ENCODE measurements around the gene P2RX7. TPM values are rescaled to one million over a fixed set of nuclear protein-coding genes. Genes with fewer than 3 reads are reported as not detected.

P2RX7 gene
- polyA plus RNA-seq, 2 of the 4 experiments (the other 2 are of a cell fraction), result 0.03 TPM; not detected in 1

GRCh38 chr12:121085069-121085468 is 47.6 kb upstream of the P2RX7 start (continued):
- TF ChIP-seq REST (IDR thresholded peaks at IDR 0.05) (no peak), HOXA7 (CRISPR knock-in tag; IDR thresholded peaks at IDR 0.05) (no peak)

GRCh38 chr12:121085506-121086353 is 46.9 kb upstream of the P2RX7 start:
- DNase-seq (ENCODE audit: low read depth in 1 of 2, low spot score in 1 of 2) (no peak), FAIRE-seq (no peak), ATAC-seq (no peak)
- TF ChIP-seq PBX3 (IDR thresholded peaks at IDR 0.05) (no peak), TFCP2L1 (CRISPR knock-in tag; IDR thresholded peaks at IDR 0.05) (no peak), BCL3 (IDR thresholded peaks at IDR 0.05) (no peak)
- Histone ChIP-seq H3K4me3 (no peak overlapping the region), H3K4me2 (no peak overlapping the region), H3K4me1 (no peaks in the 10 kb centered on the region), H3K27ac (no peak overlapping the region), H3K9me3 (no peaks in the 10 kb centered on the region)
- ChIA-PET CTCF (interaction anchor here (1.0 to 2.5 kb wide), 6 partner anchors 8 to 114 kb away, joined by 3 to 19 read pairs (median 4); no protein-coding TSS in a partner anchor), POLR2A (no interaction called here)
- WGBS (ENCODE audit: missing lambda C conversion rate), result 71% methylated on average over 16 of the region's 17 CpGs

GRCh38 chr12:121086781-121087295 is 45.8 kb upstream of the P2RX7 start:
- ATAC-seq (no peak), DNase-seq (ENCODE audit: low read depth in 1 of 2, low spot score in 1 of 2) (no peak), FAIRE-seq (no peak)
- Histone ChIP-seq H3K4me2 (no peak overlapping the region), H3K27ac (no peak overlapping the region), H3K9me3 (no peaks in the 10 kb centered on the region), H3K4me1 (no peaks in the 10 kb centered on the region), H3K4me3 (no peak overlapping the region)
- TF ChIP-seq SMC3 (IDR thresholded peaks at IDR 0.05) (no peak), HOXB13 (CRISPR knock-in tag; IDR thresholded peaks at IDR 0.05; ENCODE audit: low read depth) (no peak), FOSB (CRISPR knock-in tag; IDR thresholded peaks at IDR 0.05) (no peak), EP300 (IDR thresholded peaks at IDR 0.05) (no peak), MAZ (IDR thresholded peaks at IDR 0.05; ENCODE audit: borderline replicate concordance, low read depth, low read length) (no peak), TP53 (CRISPR knock-in tag; IDR thresholded peaks at IDR 0.05) (no peak), POLR2A (IDR thresholded peaks at IDR 0.05; ENCODE audit: low read length) (no peak), ELK1 (IDR thresholded peaks at IDR 0.05; ENCODE audit: low read depth, low read length) (no peak), SREBF2 (IDR thresholded peaks at IDR 0.05) (no peak), JUNB (IDR thresholded peaks at IDR 0.05) (no peak), CHD4 (IDR thresholded peaks at IDR 0.05; ENCODE audit: borderline replicate concordance) (no peak), RFX5 (IDR thresholded peaks at IDR 0.05) (no peak), ZNF302 (CRISPR knock-in tag; IDR thresholded peaks at IDR 0.05) (no peak)
- WGBS (ENCODE audit: missing lambda C conversion rate), result 65% methylated on average over 8 of the region's 8 CpGs
- ChIA-PET CTCF (interaction anchor here (1.6 to 2.6 kb wide), 4 partner anchors 9 to 115 kb away, joined by 3 to 19 read pairs (median 6); no protein-coding TSS in a partner anchor), POLR2A (no interaction called here)
